ENCODE measurements around the gene FGFR2. TPM values are rescaled to one million over a fixed set of nuclear protein-coding genes. Genes with fewer than 3 reads are reported as not detected.

FGFR2 gene
- total and polyA plus RNA-seq, 2 of the 4 experiments (the other 2 are of a cell fraction): not detected

DNA sequence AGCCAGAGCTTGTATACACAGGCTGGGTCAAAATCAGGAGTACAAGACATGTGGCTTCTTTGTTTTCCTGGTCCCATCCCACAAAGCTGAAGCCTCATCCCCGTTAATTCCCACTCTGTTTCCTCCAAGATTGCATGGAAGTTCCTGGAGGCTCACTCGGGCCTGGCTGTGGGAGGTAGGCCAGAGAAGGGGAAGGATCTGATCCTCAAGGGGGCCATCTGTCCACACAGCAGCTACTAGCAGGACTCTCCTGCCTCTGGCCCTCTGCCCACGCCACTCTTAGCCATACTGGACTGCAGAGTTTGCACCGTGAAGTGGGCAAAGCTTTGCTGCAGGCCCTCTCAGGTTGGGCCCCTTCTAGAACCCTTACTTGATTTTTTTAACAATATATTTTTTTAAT is 160.6 kb downstream of the FGFR2 start:
- no peak overlapping the region for H3K9ac ChIP-seq (ENCODE audit: low read depth, low read length)
- no peaks in the 10 kb centered on the region for H3K4me1 ChIP-seq (ENCODE audit: control insufficient read depth, insufficient read depth, low read length)
- H4K8ac ChIP-seq (ENCODE audit: low read depth in 2 of 2, low read length in 2 of 2): no peak overlapping the region
- H3K27me3 ChIP-seq (ENCODE audit: control insufficient read depth, insufficient read depth, low read length): no peaks in the 10 kb centered on the region
- no peak overlapping the region for H3K4ac ChIP-seq (ENCODE audit: low read depth, low read length)
- no peak for TF ChIP-seq MXI1 (IDR thresholded peaks at IDR 0.05; ENCODE audit: borderline replicate concordance, low read depth, low read length)
- no peak for TF ChIP-seq FOS (IDR thresholded peaks at IDR 0.05; ENCODE audit: low read depth, low read length)
- no peak for TF ChIP-seq ELK1 (IDR thresholded peaks at IDR 0.05; ENCODE audit: borderline replicate concordance, low read depth, low read length)
- no peak for TF ChIP-seq RCOR1 (IDR thresholded peaks at IDR 0.05; ENCODE audit: insufficient replicate concordance, low read length)
- TF ChIP-seq CHD1 (IDR thresholded peaks at IDR 0.05; ENCODE audit: low read depth, low read length): no peak
- TF ChIP-seq MAFK (IDR thresholded peaks at IDR 0.05; ENCODE audit: low read depth, low read length): no peak
- TF ChIP-seq, protein P1, sequence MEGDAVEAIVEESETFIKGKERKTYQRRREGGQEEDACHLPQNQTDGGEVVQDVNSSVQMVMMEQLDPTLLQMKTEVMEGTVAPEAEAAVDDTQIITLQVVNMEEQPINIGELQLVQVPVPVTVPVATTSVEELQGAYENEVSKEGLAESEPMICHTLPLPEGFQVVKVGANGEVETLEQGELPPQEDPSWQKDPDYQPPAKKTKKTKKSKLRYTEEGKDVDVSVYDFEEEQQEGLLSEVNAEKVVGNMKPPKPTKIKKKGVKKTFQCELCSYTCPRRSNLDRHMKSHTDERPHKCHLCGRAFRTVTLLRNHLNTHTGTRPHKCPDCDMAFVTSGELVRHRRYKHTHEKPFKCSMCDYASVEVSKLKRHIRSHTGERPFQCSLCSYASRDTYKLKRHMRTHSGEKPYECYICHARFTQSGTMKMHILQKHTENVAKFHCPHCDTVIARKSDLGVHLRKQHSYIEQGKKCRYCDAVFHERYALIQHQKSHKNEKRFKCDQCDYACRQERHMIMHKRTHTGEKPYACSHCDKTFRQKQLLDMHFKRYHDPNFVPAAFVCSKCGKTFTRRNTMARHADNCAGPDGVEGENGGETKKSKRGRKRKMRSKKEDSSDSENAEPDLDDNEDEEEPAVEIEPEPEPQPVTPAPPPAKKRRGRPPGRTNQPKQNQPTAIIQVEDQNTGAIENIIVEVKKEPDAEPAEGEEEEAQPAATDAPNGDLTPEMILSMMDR (conservative IDR thresholded peaks at IDR 0.05; ENCODE audit: low read depth, low read length): no peak
- TF ChIP-seq MAZ (IDR thresholded peaks at IDR 0.05; ENCODE audit: borderline replicate concordance, low read depth, low read length): no peak
- no peak for TF ChIP-seq USF2 (IDR thresholded peaks at IDR 0.05; ENCODE audit: low read depth, low read length)
- TF ChIP-seq POLR2A (IDR thresholded peaks at IDR 0.05; ENCODE audit: low read depth, low read length): no peak
- no peak for TF ChIP-seq BHLHE40 (IDR thresholded peaks at IDR 0.05; ENCODE audit: low read depth, low read length)
- no peak for TF ChIP-seq NFE2L2 (IDR thresholded peaks at IDR 0.05; ENCODE audit: low read depth, low read length)
- no peak for TF ChIP-seq CEBPB (IDR thresholded peaks at IDR 0.05; ENCODE audit: low read depth, low read length)
- H3K36me3 ChIP-seq (ENCODE audit: control insufficient read depth, insufficient read depth, low read length): no peaks in the 10 kb centered on the region
- in situ Hi-C loops (cut with MboI; ENCODE audit: low sequenced_read_pairs) (no loop called here), intact Hi-C loops (cut with micrococcal nuclease) (no loop called here), dilution Hi-C loops (cut with HindIII; ENCODE audit: low sequenced_read_pairs, unreplicated experiment) (no loop called here)
- H4K20me1 ChIP-seq (ENCODE audit: insufficient read depth, low read length): no peaks in the 10 kb centered on the region
- no peak overlapping the region for H3K27ac ChIP-seq (ENCODE audit: insufficient read depth, low read length)
- ChIA-PET POLR2A (ENCODE audit: unreplicated experiment) (no interaction called here), CTCF (interaction anchor here (0.6 kb wide), 1 partner anchor 615 kb away, joined by 4 read pairs; no protein-coding TSS in a partner anchor)
- H3K9me3 ChIP-seq (ENCODE audit: control insufficient read depth, insufficient read depth, low read length): peaks cover 26% of the 10 kb centered on the region
- no peak overlapping the region for H3K4me2 ChIP-seq (ENCODE audit: low read depth, low read length)
- no peak overlapping the region for H2BK120ac ChIP-seq (ENCODE audit: low read depth, low read length)
- no peak overlapping the region for H3K56ac ChIP-seq (ENCODE audit: extremely low read depth, insufficient read depth, low read length)
- H3K23ac ChIP-seq (ENCODE audit: low read depth, low read length): no peak overlapping the region
- H2AFZ ChIP-seq (replicated peaks; ENCODE audit: low read length, poor library complexity): no peak overlapping the region
- H3K9me1 ChIP-seq (ENCODE audit: insufficient read depth, low read length): no peaks in the 10 kb centered on the region
- H2BK20ac ChIP-seq (ENCODE audit: low read depth, low read length): no peak overlapping the region
- H4K91ac ChIP-seq (ENCODE audit: insufficient read depth, low read depth, low read length): no peak overlapping the region
- DNase-seq: no peak
- no peak overlapping the region for H3K18ac ChIP-seq (ENCODE audit: low read depth, low read length)
- H2AK9ac ChIP-seq (replicated peaks; ENCODE audit: low read depth, low read length, poor library complexity): no peak overlapping the region
- H3K4me3 ChIP-seq (ENCODE audit: insufficient read depth, low read depth, low read length): no peak overlapping the region
- no peak overlapping the region for H2AK5ac ChIP-seq (ENCODE audit: low read depth, low read length)
- H3K79me1 ChIP-seq (ENCODE audit: low read depth in 1 of 2, low read length in 2 of 2): no peaks in the 10 kb centered on the region
- H2BK15ac ChIP-seq (ENCODE audit: low read depth, low read length): no peak overlapping the region
- ATAC-seq (ENCODE audit: low read depth): no peak
- no CpG with 5 or more reads among the region's 4 CpGs for WGBS, 2 experiments (ENCODE audit: extremely low coverage in 2 of 2, insufficient read length in 1 of 2)
- H2BK5ac ChIP-seq (ENCODE audit: low read depth, low read length, poor library complexity, severe bottlenecking): no peak overlapping the region
- BruUV-seq (replicated peaks): no TSS peak
- no peak overlapping the region for H3K14ac ChIP-seq (replicated peaks; ENCODE audit: low read depth, low read length)
- no peak overlapping the region for H4K5ac ChIP-seq (ENCODE audit: low read depth, low read length)

Data from IMR-90 (cell line).